HG03354 (cell line): ENCODE results near the gene GCC1.

Source experiments
- ATAC-seq: cut with Tn5 transposase; IDR thresholded peaks from one replicate; pipeline ENCODE4 v1.9.1; 2021; ENCODE audit warnings: mild to moderate bottlenecking; ENCODE audit not compliant: unreplicated experiment, poor library complexity, severe bottlenecking

The GCC1 gene

GRCh38 chr7:127585044-127585953 is at the start of gene GCC1:
Gene GCC1, minus strand, starts transcription at chr7:127585596. Its CDS starts 414 bp downstream, at chr7:127585182.
- peak; percentile 83 for ATAC-seq

- ATAC-seq: no peak
Observed at GRCh38 chr7:127632276-127632910, 47.0 kb upstream of the GCC1 start.

- ATAC-seq: peak; percentile 78
Observed at GRCh38 chr7:127629268-127629854, 44.0 kb upstream of the GCC1 start.

GRCh38 chr7:127628445-127628844 is 43.0 kb upstream of the GCC1 start:
- no peak for ATAC-seq

GRCh38 chr7:127625331-127625730 is 39.9 kb upstream of the GCC1 start:
- ATAC-seq: no peak

GRCh38 chr7:127620406-127621233 is 35.2 kb upstream of the GCC1 start:
- no peak for ATAC-seq

GRCh38 chr7:127619681-127620405 is 34.4 kb upstream of the GCC1 start:
- ATAC-seq: no peak

GRCh38 chr7:127618775-127619174 is 33.4 kb upstream of the GCC1 start:
- ATAC-seq: no peak

- no peak for ATAC-seq
Observed at GRCh38 chr7:127618042-127618441, 32.6 kb upstream of the GCC1 start, which contains the start of gene PAX4. Gene PAX4, minus strand, starts transcription at chr7:127618142. Its CDS starts 2,214 bp downstream, at chr7:127615928.

- ATAC-seq: no peak
Observed at GRCh38 chr7:127616724-127617123, 31.3 kb upstream of the GCC1 start.

- ATAC-seq: no peak
Observed at GRCh38 chr7:127612263-127612662, 26.9 kb upstream of the GCC1 start.

- no peak for ATAC-seq
Observed at GRCh38 chr7:127609297-127609696, 23.9 kb upstream of the GCC1 start.

GRCh38 chr7:127608446-127608845 is 23.1 kb upstream of the GCC1 start:
- no peak for ATAC-seq

- no peak for ATAC-seq
Observed at GRCh38 chr7:127600885-127601284, 15.5 kb upstream of the GCC1 start.

- ATAC-seq: no peak
Observed at GRCh38 chr7:127598318-127598717, 12.9 kb upstream of the GCC1 start.

- no peak for ATAC-seq
Observed at GRCh38 chr7:127595737-127596136, 10.3 kb upstream of the GCC1 start.

GRCh38 chr7:127594490-127594889 is 9.1 kb upstream of the GCC1 start:
- ATAC-seq: no peak

GRCh38 chr7:127592550-127592949 is 7.2 kb upstream of the GCC1 start:
- ATAC-seq: no peak

GRCh38 chr7:127591591-127591990 is 6.2 kb upstream of the GCC1 start:
- ATAC-seq: no peak
